HL-60/S4 (cell line): ENCODE results near the gene NUDT5.

Experiments
- in situ Hi-C: fragments of 300-500 bp; cut with MboI; formaldehyde crosslinking; loops from 2 replicates; pipeline ENCODE4 v1.14.3; 2022; ENCODE audit warnings: low sequenced_read_pairs

Gene NUDT5

DNA sequence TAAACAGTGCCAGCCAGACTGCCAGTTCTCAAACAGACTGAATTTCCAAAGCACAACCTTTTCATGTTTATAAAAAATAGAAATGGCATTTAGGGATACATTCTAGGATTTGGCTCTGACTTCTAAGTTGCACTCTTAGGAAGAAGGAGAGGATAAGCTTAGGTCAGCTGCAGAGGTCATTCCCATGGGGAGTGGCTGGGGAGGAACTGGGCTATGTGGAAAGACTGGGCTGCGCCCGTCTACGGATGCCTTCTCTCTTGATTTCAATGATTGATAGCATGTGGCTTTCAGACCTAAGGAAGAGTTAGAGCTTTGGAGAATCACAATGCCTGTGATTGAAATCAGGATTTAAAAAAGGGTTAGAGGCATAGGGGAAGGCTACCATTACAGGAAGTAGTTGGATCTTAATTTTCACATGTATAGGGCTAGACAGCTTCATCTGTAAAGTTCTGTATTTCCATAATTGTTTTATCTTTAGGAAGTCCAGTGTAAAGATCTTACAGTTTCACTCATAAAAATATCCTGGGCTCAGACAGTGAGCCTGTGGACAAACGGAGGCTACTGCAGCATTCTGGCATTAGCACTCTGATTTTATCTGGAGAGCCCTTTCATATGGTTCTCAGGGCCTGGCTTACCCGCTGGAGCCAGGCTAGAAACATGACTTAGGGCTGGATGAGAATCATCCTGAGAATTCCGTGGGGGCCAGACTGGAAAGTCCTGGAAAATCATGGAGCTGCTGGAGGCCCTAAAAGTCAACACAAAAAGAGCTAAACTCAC lies 29.5 kb downstream of the NUDT5 start:
- in situ Hi-C loops = no loop called here

DNA sequence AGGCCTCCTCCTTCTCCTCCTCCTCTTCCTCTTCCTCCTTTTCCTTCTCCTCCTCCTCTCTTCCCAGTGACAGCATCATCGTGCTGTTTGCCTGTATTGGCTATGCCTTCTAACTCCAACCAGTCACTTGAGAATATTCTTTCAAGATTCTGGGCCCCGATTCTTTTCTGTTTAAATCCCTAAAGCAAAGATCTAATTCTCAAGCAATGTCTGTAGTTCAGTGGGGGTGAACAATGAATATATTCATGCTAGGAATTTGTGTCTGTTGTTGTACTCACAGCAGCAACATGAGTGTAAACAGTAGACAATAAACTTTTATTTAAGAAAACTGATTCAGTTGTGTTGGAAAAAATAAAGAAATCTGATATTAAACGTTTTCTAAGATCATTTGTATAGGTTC lies 30.7 kb downstream of the NUDT5 start:
- in situ Hi-C loops = no loop called here

DNA sequence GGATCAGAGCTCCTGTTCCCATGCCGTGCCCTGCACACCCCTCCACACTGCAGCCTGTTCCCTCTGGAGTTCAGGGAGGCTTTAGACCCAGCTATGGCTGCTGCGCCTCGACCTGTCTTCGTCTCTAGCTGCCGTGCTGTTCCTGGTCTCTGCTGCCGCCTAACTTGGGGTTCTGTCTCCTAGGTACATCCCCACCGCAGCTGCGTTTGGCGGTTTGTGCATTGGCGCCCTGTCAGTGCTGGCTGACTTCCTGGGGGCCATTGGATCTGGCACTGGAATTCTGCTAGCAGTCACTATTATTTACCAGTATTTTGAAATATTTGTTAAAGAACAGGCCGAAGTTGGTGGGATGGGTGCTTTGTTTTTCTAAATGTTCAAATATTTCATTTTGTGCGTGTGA lies 31.6 kb downstream of the NUDT5 start:
- in situ Hi-C loops = no loop called here

DNA sequence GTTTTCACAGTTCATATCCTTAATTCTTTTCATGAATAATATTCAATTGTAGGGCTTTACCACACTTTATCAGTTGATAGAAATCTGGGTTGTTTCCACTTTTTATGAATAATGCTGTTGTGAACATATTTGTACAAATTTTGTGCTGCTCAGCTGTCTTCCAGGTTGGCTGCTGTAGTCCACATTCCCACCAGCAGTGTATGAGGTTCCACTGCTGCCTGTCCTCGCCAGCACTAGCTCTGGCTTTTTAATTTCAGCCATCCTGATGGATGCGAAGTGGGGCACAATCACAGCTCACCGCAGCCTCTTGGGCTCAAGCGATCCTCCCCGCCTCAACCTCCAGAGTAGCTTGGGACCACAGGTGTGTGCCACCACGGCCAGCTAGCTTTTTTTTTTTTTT lies 32.8 kb downstream of the NUDT5 start:
- in situ Hi-C loops = no loop called here

- in situ Hi-C loops = no loop called here
Observed at GRCh38 chr10:12160664-12161063, 35.0 kb downstream of the NUDT5 start.

GRCh38 chr10:12158111-12158510 lies 37.6 kb downstream of the NUDT5 start:
- in situ Hi-C loops = no loop called here

- in situ Hi-C loops = no loop called here
Observed at GRCh38 chr10:12156367-12157123, 39.1 kb downstream of the NUDT5 start.

- in situ Hi-C loops = no loop called here
Observed at GRCh38 chr10:12154516-12154915, 41.2 kb downstream of the NUDT5 start.

GRCh38 chr10:12150163-12150562 lies 45.5 kb downstream of the NUDT5 start:
- in situ Hi-C loops = no loop called here

DNA sequence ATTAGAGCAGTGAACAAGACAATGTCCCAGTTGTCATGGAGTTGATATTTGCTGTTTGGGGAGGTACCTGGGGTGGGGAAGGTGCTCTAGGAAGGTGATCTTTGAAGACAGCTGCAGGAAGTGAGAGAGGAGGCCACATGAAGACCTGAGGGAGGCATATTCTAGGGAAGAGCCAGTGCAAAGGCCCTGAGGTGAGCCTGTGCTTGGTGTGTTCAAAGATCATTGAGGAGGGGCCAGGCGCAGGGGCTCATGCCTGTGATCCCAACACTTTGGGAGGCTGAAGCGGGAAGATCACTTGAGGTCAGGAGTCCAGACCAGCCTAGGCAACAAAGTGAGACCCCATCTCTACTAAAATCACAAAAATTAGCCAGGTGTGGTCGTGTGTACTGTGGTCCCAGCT lies 51.2 kb downstream of the NUDT5 start:
- in situ Hi-C loops = no loop called here

- in situ Hi-C loops = no loop called here
Observed at GRCh38 chr10:12140038-12140437, 55.7 kb downstream of the NUDT5 start.

DNA sequence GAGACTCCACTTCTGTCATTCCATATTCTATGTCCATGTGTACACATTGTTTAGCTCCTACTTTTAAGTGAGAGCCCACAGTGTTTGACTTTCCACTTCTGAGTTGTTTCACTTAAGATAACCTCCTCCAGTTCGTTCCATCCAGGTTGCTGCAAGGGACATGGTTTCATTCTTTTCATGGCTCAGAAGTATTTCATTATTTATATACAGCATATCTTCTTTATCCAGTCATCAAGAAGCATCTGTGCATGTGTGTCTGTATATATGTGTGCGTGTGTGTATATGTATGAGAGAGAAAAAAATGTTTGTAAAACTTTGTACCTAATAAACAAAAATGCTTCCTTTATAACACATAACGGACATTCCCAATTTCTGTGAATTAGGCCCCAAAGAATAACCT lies 60.1 kb downstream of the NUDT5 start:
- in situ Hi-C loops = no loop called here

DNA sequence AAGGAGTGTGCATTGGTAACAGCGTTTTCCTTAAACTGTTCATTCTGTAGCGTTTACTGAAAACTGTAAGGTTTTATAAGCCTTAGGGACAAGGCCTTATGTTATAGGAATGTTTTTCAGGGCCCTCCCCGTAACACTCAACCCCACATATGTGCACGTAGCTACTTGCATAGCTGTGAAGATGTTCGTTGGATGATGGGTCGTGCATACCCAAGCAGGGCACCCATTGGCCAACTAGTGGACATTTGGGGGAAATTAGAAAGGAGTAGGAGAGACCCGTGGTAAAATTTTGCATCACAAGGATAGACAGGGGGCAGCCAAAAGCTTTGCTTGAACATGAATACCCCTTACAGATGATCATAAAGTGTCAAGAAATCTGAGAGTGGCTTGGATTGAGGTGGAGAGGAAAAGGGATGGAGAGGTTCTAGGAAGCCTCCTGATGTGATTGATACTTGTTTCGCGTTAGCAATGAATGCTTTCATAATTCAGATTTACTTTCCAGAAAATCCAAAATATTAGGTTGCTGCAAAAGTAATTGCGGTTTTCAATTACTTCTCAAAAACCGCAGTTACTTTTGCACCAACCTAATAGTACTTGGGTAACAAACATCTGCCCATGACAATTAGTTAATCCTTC lies 65.3 kb downstream of the NUDT5 start:
- in situ Hi-C loops = no loop called here

GRCh38 chr10:12129222-12130111 lies 66.2 kb downstream of the NUDT5 start, which contains the start of gene SEC61A2:
Gene SEC61A2, plus strand, starts transcription at chr10:12129677. Its CDS starts 111 bp downstream, at chr10:12129788.
- in situ Hi-C loops = no loop called here

- in situ Hi-C loops = no loop called here
Observed at GRCh38 chr10:12121673-12122072, 74.0 kb downstream of the NUDT5 start.
